Measurements from ENCODE around the gene ERP44. TPM values are rescaled to one million over a fixed set of nuclear protein-coding genes. Genes with fewer than 3 reads are reported as not detected.

ERP44 gene
- total and polyA plus RNA-seq, 2 donors (not counting 3 experiments of a cell fraction or from before 2014, with no cell fraction given), result 9.9 to 21.4 TPM

DNA sequence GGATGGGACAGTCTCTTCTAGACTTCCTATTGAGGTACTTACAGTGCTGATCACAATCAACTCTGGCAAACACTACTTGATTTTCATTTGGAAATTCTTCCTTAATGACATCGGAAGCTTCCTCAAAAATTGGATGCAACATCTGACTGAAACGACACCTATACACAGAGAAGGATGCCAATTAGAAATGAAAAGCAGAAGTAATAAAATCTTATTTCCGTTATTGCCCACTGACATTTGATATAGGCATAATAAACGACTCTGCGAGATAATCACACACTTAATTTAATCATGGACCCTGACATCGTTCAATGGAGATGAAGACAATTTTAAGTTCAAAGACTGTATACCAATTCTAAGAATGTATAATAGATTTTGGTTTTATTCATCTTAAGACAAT, 46.4 kb downstream of the ERP44 start:
- CTCF ChIA-PET, result no interaction called here
- no peak for FAIRE-seq
- H2AFZ ChIP-seq (ENCODE audit: low read depth, low read length), result no peak overlapping the region

DNA sequence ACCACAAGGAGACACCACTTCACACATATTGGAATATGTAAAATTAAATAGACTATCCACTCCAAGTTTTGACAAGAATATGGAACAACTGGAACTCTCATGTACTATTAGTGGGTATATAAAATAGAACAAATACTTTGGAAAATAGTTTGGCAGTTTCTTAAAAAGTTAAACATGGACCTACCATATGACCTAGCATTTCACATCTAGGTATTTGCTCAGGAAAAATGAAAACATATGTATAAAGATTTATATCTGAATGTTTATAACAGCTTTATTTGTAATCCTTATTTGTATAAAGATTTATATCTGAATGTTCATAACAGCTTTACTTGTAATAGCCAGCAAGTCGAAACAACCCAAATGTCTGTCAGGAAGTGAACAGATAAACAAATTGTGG, 49.2 kb downstream of the ERP44 start:
- no peak overlapping the region for H3K9ac ChIP-seq (replicated peaks; ENCODE audit: extremely low read depth, insufficient read depth, low read length)
- DNase-seq (ENCODE audit: low read depth, low spot score) (no peak), FAIRE-seq (no peak)
- no peak overlapping the region for H3K27ac ChIP-seq (ENCODE audit: insufficient read depth, low read depth, low read length)
- H3K4me3 ChIP-seq (replicated peaks in 1 of 3; ENCODE audit: insufficient read depth in 1 of 3, low read depth in 1 of 3, low read length in 3 of 3), result no peak overlapping the region
- intact Hi-C loops (cut with micrococcal nuclease), result no loop called here
- BruUV-seq (replicated peaks), result no TSS peak
- no peaks in the 10 kb centered on the region for H3K36me3 ChIP-seq (ENCODE audit: control insufficient read depth in 2 of 2, extremely low read depth in 1 of 2, insufficient read depth in 2 of 2, low read length in 2 of 2)
- TF ChIP-seq POLR2A (IDR thresholded peaks at IDR 0.05; ENCODE audit: low read depth, low read length), result no peak
- no peak for TF ChIP-seq EZH2 (IDR thresholded peaks at IDR 0.05; ENCODE audit: borderline replicate concordance, low read depth, low read length, severe bottlenecking)
- TF ChIP-seq MAX (IDR thresholded peaks at IDR 0.05; ENCODE audit: insufficient read depth, insufficient read length), result no peak
- TF ChIP-seq POLR2AphosphoS5 (IDR thresholded peaks at IDR 0.05; ENCODE audit: insufficient read depth, low read depth, low read length), result no peak
- TF ChIP-seq FOS (IDR thresholded peaks at IDR 0.05; ENCODE audit: borderline replicate concordance, insufficient read depth, low read length), result no peak
- no peak for TF ChIP-seq JUN (IDR thresholded peaks at IDR 0.05; ENCODE audit: borderline replicate concordance, insufficient read depth, insufficient read length, low read depth)
- TF ChIP-seq CTCF (IDR thresholded peaks at IDR 0.05; ENCODE audit: extremely low read depth in 1 of 2, insufficient read depth in 1 of 2, low read depth in 1 of 2, low read length in 2 of 2), result no peak
- TF ChIP-seq GATA2 (IDR thresholded peaks at IDR 0.05; ENCODE audit: insufficient read depth, insufficient read length, low read depth, low read length), result no peak
- TF ChIP-seq MYC (IDR thresholded peaks at IDR 0.05; ENCODE audit: low read depth, low read length), result no peak
- no peaks in the 10 kb centered on the region for H3K4me1 ChIP-seq (ENCODE audit: control insufficient read depth, extremely low read depth, insufficient read depth, low read length)
- no peak overlapping the region for H3K4me2 ChIP-seq (ENCODE audit: insufficient read depth, low read length)
- CTCF ChIA-PET, result interaction anchor here (1.6 kb wide), 1 partner anchor 10 kb away, joined by 4 read pairs; no protein-coding TSS in a partner anchor
- H2AFZ ChIP-seq (ENCODE audit: low read depth, low read length), result no peak overlapping the region
- H4K20me1 ChIP-seq (replicated peaks; ENCODE audit: control insufficient read depth, extremely low read depth, insufficient read depth, low read length), result no peaks in the 10 kb centered on the region
- dilution Hi-C loops (cut with MboI; ENCODE audit: extremely low pct_ligation_motif_present, low sequenced_read_pairs), result no loop called here
- peaks cover 9% of the 10 kb centered on the region for H3K79me2 ChIP-seq (ENCODE audit: control insufficient read depth, insufficient read depth, low read length)
- H3K9me1 ChIP-seq (replicated peaks; ENCODE audit: control insufficient read depth, extremely low read depth, insufficient read depth, low read length), result no peaks in the 10 kb centered on the region
- POLR2A ChIA-PET, result no interaction called here
- H3K9me3 ChIP-seq (replicated peaks; ENCODE audit: control insufficient read depth, insufficient read depth, low read length), result no peaks in the 10 kb centered on the region
- H3K27me3 ChIP-seq (ENCODE audit: control insufficient read depth in 2 of 2, insufficient read depth in 2 of 2, low read length in 2 of 2), result no peaks in the 10 kb centered on the region

More for the DNA sequence above, 46.4 kb downstream of the ERP44 start:
- Histone ChIP-seq H3K27me3 (ENCODE audit: control insufficient read depth in 2 of 2, insufficient read depth in 2 of 2, low read length in 2 of 2) (no peaks in the 10 kb centered on the region), H4K20me1 (replicated peaks; ENCODE audit: control insufficient read depth, extremely low read depth, insufficient read depth, low read length) (no peaks in the 10 kb centered on the region), H3K79me2 (ENCODE audit: control insufficient read depth, insufficient read depth, low read length) (peaks cover 2% of the 10 kb centered on the region), H3K27ac (ENCODE audit: insufficient read depth, low read depth, low read length) (no peak overlapping the region), H3K4me1 (ENCODE audit: control insufficient read depth, extremely low read depth, insufficient read depth, low read length) (no peaks in the 10 kb centered on the region), H3K4me3 (replicated peaks in 1 of 3; ENCODE audit: insufficient read depth in 1 of 3, low read depth in 1 of 3, low read length in 3 of 3) (no peak overlapping the region), H3K9me1 (replicated peaks; ENCODE audit: control insufficient read depth, extremely low read depth, insufficient read depth, low read length) (no peaks in the 10 kb centered on the region), H3K36me3 (ENCODE audit: control insufficient read depth in 2 of 2, extremely low read depth in 1 of 2, insufficient read depth in 2 of 2, low read length in 2 of 2) (peaks cover 0 to 2% of the 10 kb centered on the region in 2 experiments), H3K9ac (replicated peaks; ENCODE audit: extremely low read depth, insufficient read depth, low read length) (no peak overlapping the region), H3K9me3 (replicated peaks; ENCODE audit: control insufficient read depth, insufficient read depth, low read length) (no peaks in the 10 kb centered on the region), H3K4me2 (ENCODE audit: insufficient read depth, low read length) (no peak overlapping the region)
- dilution Hi-C loops (cut with MboI; ENCODE audit: extremely low pct_ligation_motif_present, low sequenced_read_pairs) (no loop called here), intact Hi-C loops (cut with micrococcal nuclease) (no loop called here)
- no TSS peak for BruUV-seq (replicated peaks)
- no peak for DNase-seq (ENCODE audit: low read depth, low spot score)
- TF ChIP-seq EZH2 (IDR thresholded peaks at IDR 0.05; ENCODE audit: borderline replicate concordance, low read depth, low read length, severe bottlenecking) (no peak), POLR2AphosphoS5 (IDR thresholded peaks at IDR 0.05; ENCODE audit: insufficient read depth, low read depth, low read length) (no peak), MAX (IDR thresholded peaks at IDR 0.05; ENCODE audit: insufficient read depth, insufficient read length) (no peak), MYC (IDR thresholded peaks at IDR 0.05; ENCODE audit: low read depth, low read length) (no peak)
- POLR2A ChIA-PET, result no interaction called here

All from endothelial cell of umbilical vein (primary cell).